HG03457 (cell line): ENCODE measurements around the gene TPSAB1.
"Not testable (repeated sequence)": the region's sequence is repeated elsewhere in the genome, so short reads cannot be mapped to it uniquely, and the experiment has no call there.

ENCODE experiments used
- ATAC-seq: cut with Tn5 transposase; IDR thresholded peaks from one replicate; pipeline ENCODE4 v1.9.1; 2021; ENCODE audit warnings: moderate number of reproducible peaks; ENCODE audit not compliant: unreplicated experiment

Gene TPSAB1

GRCh38 chr16:1222553-1223354, 17.8 kb upstream of the TPSAB1 start:
- ATAC-seq: no peak

DNA sequence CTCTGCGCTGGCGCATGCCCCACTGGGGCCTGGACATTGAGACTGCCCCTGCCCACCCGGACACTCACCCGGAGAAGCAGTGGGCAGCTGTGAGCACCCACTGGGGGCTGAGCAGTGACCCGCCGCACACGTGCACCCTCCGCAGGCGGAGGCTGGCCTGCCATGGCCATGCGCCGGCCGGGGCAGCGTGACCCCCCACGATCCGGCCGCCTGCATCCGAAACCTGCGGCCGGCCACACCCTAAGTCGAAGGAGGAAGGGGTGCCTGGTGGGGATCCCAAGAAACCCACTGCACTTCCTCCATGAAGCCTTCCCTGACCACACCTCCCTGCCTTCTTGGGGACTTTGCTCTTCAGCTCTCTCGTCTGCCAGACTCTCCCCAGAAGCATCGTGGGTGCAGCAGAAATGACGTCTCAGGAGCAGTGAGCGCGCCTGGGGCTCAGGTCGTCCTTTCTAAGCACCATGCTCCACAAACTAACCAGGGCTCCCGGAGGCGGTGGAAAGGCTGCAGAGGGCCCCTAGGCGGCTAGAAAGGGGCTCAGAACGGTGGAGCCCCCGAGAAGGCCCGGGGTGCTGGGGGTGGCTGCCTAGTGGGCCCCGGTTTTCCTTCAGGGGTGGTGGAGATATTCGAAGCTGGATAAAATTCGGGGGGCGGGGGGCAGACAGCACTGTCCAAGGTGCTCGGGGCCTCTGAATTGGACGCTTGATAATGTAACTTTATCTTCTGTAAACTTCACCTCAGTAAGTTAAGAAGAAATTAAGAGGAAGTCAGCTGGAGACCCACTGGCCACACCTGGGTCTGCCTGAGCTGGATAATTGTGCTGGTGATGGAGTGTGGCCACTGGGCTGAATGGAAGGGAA, 16.9 kb upstream of the TPSAB1 start:
- ATAC-seq: no peak

DNA sequence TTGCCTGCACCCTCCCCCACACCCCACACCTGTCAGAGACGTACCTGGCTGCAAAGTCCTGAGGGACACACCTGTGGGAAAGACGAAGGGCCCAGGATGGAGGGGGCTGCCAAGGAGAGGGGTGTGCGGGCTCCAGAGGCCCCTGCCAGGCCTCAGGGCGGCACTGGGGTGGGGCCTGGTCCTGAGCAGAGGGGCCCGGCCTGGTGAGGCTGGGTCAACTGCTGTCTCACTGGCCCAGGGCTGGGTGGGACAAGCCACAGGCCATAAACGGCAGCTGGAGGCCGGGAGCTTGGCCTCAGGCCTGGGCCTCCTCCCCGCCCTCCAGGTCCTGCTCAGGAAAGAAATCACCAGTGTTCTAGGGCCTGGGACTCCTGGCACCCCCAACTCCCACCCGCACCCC, 15.9 kb upstream of the TPSAB1 start:
- ATAC-seq: no peak

GRCh38 chr16:1225051-1225451, 15.5 kb upstream of the TPSAB1 start, which contains the start of gene TPSG1:
Gene TPSG1, minus strand, starts transcription at chr16:1225268. Its CDS starts 16 bp downstream, at chr16:1225252.
- no peak for ATAC-seq

- ATAC-seq: not testable (repeated sequence)
Measured at GRCh38 chr16:1225728-1226311, 14.7 kb upstream of the TPSAB1 start.

DNA sequence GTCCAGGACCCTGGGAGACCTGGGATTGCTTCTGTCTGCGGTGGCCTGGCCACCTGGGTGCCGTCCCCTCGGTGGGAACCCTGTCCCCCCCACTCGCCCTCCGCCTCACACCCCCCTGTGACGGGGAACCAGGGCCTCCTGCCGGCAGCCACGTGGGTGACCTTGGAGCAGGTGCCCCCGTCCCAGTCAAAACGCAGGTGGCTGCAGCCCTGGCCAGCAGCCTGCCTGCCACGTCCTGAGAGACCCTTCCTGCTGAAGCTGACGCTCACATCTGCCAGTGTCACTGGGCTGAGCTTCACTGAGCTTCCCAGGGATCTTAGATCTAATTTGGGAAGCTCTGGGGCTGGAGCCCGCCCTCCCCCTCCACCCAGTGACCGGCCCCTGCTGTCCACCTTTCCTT, 13.8 kb upstream of the TPSAB1 start:
- ATAC-seq: not testable (repeated sequence)

- not testable (repeated sequence) for ATAC-seq
Measured at GRCh38 chr16:1228227-1228626, 12.3 kb upstream of the TPSAB1 start.

DNA sequence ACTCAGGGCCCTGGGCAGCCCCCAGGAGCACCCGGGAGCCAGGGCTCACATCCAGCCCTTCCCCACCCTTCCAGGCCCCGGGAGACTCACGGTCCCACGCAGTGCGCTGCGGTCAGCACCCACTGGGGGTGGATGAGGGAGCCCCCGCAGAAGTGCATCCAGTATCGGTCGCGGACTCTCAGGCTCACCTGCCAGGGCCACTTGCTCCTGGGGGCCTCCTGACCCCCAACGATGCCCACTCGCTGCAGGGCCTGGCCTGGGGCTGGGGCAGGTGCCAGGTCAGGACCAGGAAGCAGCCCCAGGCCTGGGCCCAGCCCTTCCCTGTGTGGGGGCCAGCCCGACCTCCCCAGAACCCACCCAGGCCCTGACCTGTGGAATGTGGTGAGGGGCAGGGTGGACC, 11.0 kb upstream of the TPSAB1 start:
- ATAC-seq: not testable (repeated sequence)

- ATAC-seq: not testable (repeated sequence)
Measured at GRCh38 chr16:1230084-1230470, 10.4 kb upstream of the TPSAB1 start, which contains the start of gene TPSB2. Gene TPSB2, minus strand, starts transcription at chr16:1230184. Its CDS starts 233 bp downstream, at chr16:1229951.

DNA sequence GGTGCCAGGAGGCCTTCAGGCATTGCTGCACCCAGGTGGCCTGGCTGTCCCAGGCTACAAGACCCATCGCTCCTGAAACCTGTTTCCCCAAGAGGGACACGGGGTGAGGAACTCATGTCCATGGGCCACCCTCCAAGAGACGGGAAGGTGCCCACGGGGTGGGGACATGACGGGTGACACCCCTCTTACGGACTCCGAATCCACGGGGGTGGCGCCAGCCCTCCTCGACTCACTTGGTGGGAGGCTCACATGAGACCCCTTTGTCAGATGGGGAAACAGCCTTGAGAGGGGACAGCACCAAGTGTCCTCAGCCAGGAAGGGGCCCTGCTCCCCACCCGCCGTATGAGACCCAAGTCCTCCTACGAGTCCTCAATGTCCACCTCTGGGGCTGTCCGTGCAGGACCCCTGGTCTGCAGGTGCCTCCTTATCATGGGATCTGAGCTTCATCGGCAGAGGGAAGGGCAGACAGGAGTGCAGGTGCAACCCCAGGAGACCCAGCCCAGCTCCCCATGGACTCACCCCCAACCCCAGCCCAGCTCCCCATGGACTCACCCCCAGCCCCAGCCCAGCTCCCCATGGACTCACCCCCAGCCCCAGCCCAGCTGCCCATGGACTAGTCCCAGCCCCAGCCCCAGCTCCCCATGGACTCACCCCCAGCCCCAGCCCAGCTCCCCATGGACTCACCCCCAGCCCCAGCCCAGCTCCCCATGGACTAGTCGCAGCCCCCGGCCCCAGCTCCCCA, 9.9 kb upstream of the TPSAB1 start:
- not testable (repeated sequence) for ATAC-seq

GRCh38 chr16:1231301-1231700, 9.2 kb upstream of the TPSAB1 start:
- not testable (repeated sequence) for ATAC-seq

GRCh38 chr16:1232049-1232748, 8.3 kb upstream of the TPSAB1 start:
- not testable (repeated sequence) for ATAC-seq

DNA sequence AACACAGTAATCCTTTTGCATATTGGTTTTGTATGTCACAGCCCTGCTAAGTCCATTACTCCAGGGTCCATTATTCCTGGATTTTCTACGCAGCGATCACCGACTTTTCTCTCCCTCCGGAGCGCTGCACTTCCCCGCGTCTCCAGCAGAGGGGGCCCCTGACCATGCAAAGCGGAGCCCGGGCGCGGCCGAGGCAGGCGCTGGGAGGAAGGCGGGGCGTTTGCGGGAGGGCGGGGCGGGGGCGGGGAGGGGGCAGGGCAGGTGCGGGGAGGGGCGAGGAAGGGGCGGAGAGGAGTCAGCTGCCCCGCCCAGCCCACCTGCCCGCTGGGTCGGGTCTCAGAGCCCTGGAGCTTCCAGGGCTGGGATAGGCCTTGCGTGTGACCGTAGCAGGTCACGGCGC, 3.8 kb upstream of the TPSAB1 start:
- ATAC-seq: not testable (repeated sequence)

DNA sequence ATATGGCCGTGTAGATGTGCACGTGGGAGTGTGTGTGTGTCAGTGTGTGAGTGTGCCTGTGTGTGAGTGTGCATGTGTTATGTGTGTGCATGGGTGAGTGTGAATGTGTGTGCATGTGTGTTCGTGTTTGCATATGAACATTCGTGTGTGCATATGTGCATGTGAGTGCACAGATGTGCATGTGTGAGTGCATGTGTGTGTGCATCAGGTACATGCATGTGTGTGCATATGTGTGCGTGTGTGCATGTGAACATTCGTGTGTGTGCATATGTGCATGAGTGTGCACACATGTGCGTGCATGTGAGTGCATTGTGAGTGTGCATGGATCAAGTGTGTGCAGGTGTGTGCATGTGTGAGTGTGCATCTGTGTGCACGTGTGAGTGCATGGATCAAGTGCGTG, 2.5 kb upstream of the TPSAB1 start:
- ATAC-seq: no peak

- not testable (repeated sequence) for ATAC-seq
Measured at GRCh38 chr16:1238909-1239308, 1.6 kb upstream of the TPSAB1 start.

DNA sequence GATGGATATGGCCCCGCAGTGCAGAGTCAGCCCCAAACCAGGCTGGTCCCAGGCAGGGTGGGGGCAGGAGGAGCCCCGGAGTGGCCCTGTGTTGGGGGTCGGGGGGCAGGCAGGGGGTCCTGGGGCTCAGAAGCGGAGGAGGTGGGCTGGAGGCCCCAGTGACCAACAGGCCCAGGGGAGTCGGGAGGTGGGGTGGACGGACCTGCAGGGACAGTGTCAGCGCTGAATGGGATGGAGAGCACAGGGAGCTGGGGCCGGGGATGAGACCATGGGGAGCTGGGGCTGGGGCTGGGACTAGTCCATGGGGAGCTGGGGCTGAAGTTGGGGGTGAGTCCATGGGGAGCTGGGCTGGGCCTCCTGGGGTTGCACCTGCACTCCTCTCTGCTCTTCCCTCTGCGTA, 930 bp upstream of the TPSAB1 start:
- not testable (repeated sequence) for ATAC-seq

DNA sequence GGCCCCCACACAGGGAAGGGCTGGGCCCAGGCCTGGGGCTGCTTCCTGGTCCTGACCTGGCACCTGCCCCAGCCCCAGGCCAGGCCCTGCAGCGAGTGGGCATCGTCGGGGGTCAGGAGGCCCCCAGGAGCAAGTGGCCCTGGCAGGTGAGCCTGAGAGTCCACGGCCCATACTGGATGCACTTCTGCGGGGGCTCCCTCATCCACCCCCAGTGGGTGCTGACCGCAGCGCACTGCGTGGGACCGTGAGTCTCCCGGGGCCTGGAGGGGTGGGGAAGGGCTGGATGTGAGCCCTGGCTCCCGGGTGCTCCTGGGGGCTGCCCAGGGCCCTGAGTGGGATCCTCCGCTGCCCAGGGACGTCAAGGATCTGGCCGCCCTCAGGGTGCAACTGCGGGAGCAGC, 576 bp downstream of the TPSAB1 start:
- ATAC-seq: not testable (repeated sequence)

DNA sequence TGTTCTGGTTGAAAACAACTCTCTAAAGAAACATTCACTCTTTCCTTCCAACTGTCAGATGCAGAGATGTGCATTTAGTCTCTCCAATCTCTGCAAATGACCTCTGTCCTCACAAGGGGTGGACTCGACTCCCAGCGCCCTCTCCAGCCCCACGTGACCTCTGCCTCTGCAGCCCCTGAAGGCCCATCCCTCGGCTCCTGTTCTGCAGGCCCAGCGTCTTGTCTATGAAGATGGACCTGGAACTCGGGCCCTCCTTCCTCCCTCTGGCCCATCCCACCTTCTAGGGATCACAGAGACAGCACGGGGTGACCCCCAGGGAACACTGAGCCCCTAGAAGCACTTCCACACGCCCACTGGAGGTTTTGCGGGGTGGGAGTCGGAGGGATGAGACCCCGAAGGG, 2.9 kb downstream of the TPSAB1 start:
- not testable (repeated sequence) for ATAC-seq

DNA sequence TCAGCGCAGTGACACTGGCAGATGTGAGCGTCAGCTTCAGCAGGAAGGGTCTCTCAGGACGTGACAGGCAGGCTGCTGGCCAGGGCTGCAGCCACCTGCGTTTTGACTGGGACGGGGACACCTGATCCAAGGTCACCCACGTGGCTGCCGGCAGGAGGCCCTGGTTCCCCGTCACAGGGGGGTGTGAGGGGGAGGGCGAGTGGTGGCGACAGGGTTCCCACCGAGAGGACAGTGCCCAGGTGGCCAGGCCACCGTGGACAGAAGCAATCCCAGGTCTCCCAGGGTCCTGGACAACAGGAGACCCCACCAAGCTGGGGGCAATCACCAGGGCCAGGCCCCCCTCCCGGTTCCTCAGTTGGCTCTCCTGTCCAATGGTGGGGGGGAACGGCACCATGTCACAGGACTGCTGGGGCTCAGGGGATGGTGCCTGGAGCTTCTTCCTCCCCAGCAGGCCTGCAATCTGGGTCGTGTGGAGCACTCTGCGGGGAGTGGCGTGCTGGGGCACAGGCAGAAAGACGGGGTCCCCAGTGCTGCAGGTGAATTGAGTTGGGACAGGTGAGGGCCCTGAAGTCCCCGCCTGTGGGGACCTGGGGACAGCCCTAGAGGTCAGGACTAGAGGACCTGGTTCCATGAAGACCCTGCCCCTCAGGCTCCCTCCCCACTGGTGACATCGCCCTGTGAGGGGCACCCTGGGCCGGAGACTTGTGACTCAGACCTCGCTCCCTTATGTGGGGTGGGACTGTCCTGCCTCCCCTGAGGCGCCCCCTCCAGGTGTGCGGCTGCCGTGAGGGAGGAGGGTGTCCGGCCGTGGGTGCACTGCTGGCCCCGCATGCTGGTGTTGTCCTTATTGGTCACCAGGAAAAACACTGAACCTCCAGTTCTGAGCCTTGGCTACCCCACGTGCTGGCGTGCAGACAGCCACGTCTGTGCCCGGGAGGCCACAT, 3.7 kb downstream of the TPSAB1 start:
- ATAC-seq: not testable (repeated sequence)
